ENCODE data around the gene BOLA2.
"Not testable (repeated sequence)": the region's sequence is repeated elsewhere in the genome, so short reads cannot be mapped to it uniquely, and the experiment has no call there.

BOLA2 gene

GRCh38 chr16:29454269-29454668, at the start of gene BOLA2, which contains the start of gene SLX1B:
Gene BOLA2, minus strand, starts transcription at chr16:29454351. Its CDS starts 98 bp downstream, at chr16:29454253.
Gene SLX1B, plus strand, starts transcription at chr16:29454533.
- in situ Hi-C loops (cut with MboI; ENCODE audit: low sequenced_read_pairs) = not testable (repeated sequence)

- in situ Hi-C loops (cut with MboI; ENCODE audit: low sequenced_read_pairs) = not testable (repeated sequence)
These were observed 28.1 kb upstream of the BOLA2 start for GRCh38 chr16:29482276-29482675.

- in situ Hi-C loops (cut with MboI; ENCODE audit: low sequenced_read_pairs) = not testable (repeated sequence)
These were observed 17.9 kb upstream of the BOLA2 start for GRCh38 chr16:29472065-29472464.

GRCh38 chr16:29469660-29470059, 15.5 kb upstream of the BOLA2 start:
- in situ Hi-C loops (cut with MboI; ENCODE audit: low sequenced_read_pairs) = not testable (repeated sequence)

GRCh38 chr16:29467654-29468366, 13.7 kb upstream of the BOLA2 start:
- in situ Hi-C loops (cut with MboI; ENCODE audit: low sequenced_read_pairs) = not testable (repeated sequence)

GRCh38 chr16:29466904-29467303, 12.8 kb upstream of the BOLA2 start:
- in situ Hi-C loops (cut with MboI; ENCODE audit: low sequenced_read_pairs) = not testable (repeated sequence)

- in situ Hi-C loops (cut with MboI; ENCODE audit: low sequenced_read_pairs) = not testable (repeated sequence)
These were observed 12.1 kb upstream of the BOLA2 start for GRCh38 chr16:29465985-29466824.

- in situ Hi-C loops (cut with MboI; ENCODE audit: low sequenced_read_pairs) = not testable (repeated sequence)
These were observed 6.5 kb upstream of the BOLA2 start for GRCh38 chr16:29460647-29461030.

- in situ Hi-C loops (cut with MboI; ENCODE audit: low sequenced_read_pairs) = not testable (repeated sequence)
These were observed 5.8 kb upstream of the BOLA2 start, which contains the start of gene SULT1A4 for GRCh38 chr16:29459706-29460646. Gene SULT1A4, plus strand, starts transcription at chr16:29459913. Its CDS starts 1,473 bp downstream, at chr16:29461386.

- in situ Hi-C loops (cut with MboI; ENCODE audit: low sequenced_read_pairs) = not testable (repeated sequence)
These were observed 3.5 kb upstream of the BOLA2 start for GRCh38 chr16:29457660-29458059.

GRCh38 chr16:29454828-29455227, 677 bp upstream of the BOLA2 start:
- in situ Hi-C loops (cut with MboI; ENCODE audit: low sequenced_read_pairs) = not testable (repeated sequence)

- in situ Hi-C loops (cut with MboI; ENCODE audit: low sequenced_read_pairs) = not testable (repeated sequence)
These were observed 397 bp downstream of the BOLA2 start for GRCh38 chr16:29453754-29454153.

GRCh38 chr16:29425390-29425789, 28.8 kb downstream of the BOLA2 start:
- in situ Hi-C loops (cut with MboI; ENCODE audit: low sequenced_read_pairs) = not testable (repeated sequence)

- in situ Hi-C loops (cut with MboI; ENCODE audit: low sequenced_read_pairs) = not testable (repeated sequence)
These were observed 30.6 kb downstream of the BOLA2 start for GRCh38 chr16:29423587-29423986.

- in situ Hi-C loops (cut with MboI; ENCODE audit: low sequenced_read_pairs) = not testable (repeated sequence)
These were observed 48.9 kb downstream of the BOLA2 start for GRCh38 chr16:29405249-29405648.
